Measurements from ENCODE around the gene MX2.
"Not testable (repeated sequence)": the region's sequence is repeated elsewhere in the genome, so short reads cannot be mapped to it uniquely, and the experiment has no call there.

The MX2 gene, protein sequence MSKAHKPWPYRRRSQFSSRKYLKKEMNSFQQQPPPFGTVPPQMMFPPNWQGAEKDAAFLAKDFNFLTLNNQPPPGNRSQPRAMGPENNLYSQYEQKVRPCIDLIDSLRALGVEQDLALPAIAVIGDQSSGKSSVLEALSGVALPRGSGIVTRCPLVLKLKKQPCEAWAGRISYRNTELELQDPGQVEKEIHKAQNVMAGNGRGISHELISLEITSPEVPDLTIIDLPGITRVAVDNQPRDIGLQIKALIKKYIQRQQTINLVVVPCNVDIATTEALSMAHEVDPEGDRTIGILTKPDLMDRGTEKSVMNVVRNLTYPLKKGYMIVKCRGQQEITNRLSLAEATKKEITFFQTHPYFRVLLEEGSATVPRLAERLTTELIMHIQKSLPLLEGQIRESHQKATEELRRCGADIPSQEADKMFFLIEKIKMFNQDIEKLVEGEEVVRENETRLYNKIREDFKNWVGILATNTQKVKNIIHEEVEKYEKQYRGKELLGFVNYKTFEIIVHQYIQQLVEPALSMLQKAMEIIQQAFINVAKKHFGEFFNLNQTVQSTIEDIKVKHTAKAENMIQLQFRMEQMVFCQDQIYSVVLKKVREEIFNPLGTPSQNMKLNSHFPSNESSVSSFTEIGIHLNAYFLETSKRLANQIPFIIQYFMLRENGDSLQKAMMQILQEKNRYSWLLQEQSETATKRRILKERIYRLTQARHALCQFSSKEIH

DNA sequence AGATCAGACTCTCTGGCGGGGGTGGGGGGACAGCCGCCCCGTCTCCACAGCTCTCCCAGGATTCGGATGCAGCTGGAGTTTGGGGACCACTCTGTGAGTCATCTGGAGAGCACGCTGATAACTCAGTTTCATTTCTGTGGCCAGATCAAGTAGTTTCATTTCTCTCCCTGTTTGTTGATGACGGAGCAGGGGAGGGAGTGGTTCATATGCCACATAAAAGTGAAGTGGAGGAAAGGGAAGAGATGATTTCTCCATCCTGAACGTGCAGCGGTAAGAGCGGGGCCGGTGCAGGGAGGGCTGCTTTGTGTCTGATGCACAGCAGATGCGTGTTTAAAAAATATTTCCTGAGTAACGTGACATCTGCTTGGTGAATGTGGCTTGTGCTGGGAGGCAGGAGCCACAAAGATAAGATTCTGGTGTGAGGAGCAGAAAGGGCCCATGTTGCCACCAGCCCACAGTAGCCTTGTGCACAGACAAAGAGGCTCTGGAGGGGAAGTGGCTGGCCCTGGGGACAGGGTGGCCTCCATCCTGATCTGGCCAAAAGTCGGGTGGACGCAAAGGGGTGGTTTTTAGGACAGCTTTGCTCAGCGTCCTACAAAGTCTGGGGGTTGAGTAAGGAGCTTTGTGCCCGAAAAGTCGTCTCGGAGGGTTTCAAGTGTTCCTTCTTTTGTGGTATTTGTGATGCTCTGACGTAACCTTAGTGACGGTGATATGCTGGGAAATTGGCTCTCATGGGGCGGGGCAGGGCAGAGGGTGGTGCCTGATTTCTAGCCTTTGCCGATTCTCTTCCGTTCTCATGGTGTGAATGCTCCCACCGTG is at the start of gene MX2:
TSS of gene MX2 (plus strand) at position 242 of the 819 bp plus-strand sequence. CDS start 14,880 bp downstream, outside the sequence.
- DNase-seq (ENCODE audit: low read depth in 2 of 3, low spot score in 2 of 3): peak in 2 of 3 experiments; percentile 31 to 39

DNA sequence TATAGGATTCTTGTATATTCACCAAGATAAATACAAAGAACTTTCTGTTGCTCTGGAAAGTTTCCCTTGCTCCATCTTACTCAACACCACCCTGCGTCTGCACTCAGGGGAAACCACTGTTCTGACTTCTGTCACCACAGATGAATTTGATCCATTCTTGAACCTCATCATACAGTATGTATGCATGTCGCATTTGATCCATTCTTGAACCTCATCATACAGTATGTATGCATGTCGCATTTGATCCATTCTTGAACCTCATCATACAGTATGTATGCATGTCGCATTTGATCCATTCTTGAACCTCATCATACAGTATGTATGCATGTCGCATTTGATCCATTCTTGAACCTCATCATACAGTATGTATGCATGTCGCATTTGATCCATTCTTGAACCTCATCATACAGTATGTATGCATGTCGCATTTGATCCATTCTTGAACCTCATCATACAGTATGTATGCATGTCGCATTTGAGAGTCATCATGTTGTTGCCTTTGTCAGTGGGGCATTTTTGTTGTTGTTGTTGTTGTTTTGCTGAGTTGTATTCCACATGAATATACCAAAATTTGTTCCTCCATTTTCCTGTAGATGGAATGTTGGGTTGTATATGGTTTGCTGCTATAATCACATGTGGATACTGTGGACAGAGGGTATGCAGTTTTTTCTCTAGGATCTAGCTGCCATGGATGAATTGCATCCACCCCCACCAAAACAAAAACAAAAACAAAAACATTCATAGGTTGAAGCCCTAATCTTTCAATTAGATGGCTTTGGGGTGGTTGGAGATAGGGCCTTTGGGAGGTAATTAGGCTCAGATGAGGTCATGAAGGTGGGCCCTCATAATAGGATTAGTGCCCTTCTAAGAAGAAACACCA is 48.3 kb upstream of the MX2 start:
- not testable (repeated sequence) for DNase-seq (ENCODE audit: low read depth in 2 of 3, low spot score in 2 of 3)

DNA sequence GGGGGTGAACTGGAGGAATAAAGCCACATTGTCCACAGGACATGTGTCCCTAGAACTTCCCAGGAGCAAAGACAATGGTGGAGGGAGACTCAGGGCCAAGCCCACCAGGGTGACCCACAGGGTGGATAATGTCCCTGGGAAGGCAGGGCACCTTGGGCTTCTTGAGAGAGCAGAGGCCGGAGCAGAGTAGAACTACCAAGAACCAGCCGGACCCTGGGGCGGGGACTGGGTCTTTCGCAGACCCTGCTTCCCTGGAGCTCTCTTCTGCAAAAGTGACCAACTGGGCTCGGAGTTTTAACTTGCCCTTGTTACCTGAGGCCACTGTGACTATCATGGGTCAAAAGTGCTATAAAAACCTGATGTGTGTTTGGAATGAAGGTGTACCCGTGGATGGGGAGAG is 46.1 kb upstream of the MX2 start:
- no peak for DNase-seq (ENCODE audit: low read depth in 2 of 3, low spot score in 2 of 3)

DNA sequence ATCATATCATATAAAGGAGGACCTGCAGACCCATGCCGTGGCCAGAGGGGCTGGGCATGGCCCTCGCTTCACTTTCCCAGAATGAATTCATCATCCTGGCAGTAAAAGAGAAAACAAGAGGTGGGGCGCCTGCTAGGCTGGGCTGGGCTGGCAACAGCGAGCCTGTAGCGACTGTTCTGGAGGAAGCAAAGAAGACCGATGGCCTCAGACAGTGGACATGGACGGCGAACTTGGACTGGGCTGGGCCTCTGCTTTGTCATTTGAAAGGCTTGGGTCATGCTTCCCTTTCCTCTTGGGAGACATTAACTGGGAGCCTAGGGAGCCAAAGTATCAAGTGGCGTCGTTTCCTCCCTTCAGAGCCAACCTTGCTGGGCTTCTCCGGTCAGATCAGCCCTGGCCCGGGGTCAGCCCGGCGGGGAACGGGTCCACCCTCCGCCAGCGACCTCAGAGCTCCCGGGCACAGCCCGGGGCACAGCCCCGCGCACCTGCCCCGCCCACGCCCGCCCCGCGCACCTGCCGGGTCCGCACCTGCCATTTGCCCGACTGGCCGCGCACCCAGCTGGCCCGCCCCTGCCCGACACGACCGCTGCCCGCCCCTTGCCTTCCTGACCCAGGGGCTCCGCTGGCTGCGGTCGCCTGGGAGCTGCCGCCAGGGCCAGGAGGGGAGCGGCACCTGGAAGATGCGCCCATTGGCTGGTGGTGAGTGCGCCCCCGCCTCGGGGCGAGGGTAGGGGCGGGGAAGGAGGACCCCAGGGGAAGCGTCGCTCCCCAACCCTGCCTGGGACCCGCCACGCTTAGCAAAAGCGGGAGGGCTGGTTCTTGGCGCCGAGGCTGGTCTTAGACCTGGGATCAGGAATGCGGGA is 45.4 kb upstream of the MX2 start, which contains the start of gene FAM3B:
TSS of gene FAM3B (plus strand) at position 602 of the 863 bp plus-strand sequence. CDS start at position 681, 79 bp downstream.
- no peak for DNase-seq (ENCODE audit: low read depth in 2 of 3, low spot score in 2 of 3)

DNA sequence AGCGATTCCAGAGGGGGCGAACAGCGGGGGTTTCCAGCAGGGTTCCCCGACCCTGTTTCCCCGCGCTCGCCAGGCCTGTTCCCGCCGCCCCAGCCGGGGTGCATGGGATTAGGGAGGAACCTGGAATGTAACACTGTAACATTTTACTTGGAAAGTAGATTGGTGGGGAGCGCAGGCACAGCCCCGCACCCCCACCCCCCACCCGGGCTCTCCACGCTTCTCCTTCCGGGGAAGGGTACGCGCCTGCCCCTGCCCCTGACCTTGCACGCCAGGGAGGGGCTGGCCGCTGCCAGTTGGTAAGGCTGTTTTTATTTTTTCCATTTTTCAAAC is 44.8 kb upstream of the MX2 start:
- no peak for DNase-seq (ENCODE audit: low read depth in 2 of 3, low spot score in 2 of 3)

DNA sequence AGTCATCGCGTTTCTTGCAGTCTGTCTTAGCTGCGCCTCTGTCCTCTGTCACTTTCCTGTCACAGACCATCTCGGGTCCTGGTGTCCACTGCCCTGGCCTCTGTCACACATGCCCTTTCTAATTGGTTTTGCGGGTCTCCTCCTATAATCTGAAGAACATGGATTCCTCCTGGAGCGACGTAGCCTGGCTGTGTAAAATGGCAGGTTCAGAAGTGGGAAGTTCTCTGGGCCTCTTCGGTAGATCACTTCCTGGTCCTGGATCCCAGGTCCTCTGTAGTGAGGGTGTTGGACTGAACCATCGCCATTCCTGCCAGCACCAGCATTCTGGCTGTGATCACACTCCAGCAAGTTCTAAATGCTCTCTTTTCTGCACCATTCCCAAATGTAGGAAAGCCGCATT is 44.4 kb upstream of the MX2 start:
- no peak for DNase-seq (ENCODE audit: low read depth in 2 of 3, low spot score in 2 of 3)

DNA sequence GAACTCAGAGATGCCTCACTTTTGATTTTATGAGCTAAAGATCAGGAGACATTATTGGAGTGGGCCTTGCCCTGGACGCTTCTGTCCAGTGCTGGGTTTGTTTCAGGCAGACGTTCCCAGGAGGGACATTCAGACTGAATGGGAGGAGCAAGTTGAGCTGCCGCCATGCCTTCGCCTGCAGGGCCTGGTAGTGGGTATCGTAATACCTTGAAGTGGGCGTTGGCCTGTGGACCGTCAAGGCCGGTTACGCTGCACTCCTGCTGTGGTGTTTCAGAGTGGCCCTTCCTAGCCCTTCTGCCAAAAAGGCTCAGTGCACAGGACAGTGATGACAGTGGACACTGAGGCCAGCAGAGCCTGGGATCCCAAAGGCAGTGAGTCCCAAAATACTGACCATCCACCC is 43.6 kb upstream of the MX2 start:
- no peak for DNase-seq (ENCODE audit: low read depth in 2 of 3, low spot score in 2 of 3)

DNA sequence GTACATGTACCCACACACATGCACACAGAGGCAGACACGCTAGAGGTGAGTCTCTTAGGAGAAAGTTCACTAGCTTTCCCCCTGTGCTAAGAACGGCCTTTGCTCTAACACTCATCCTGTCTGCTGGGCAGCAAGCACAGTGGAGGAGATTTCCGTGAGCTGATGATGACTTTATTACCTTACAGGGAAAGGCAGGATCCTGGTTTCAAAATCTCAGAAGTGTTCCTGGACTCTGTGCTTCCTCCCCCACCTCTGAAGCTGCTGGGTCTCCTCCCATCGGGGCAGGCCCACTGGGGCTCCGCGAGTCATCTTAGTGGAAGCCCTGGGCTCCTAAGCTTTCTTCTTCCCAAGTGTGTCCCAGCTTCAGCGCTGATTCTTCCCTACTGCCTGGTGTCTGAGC is 42.6 kb upstream of the MX2 start:
- no peak for DNase-seq (ENCODE audit: low read depth in 2 of 3, low spot score in 2 of 3)

DNA sequence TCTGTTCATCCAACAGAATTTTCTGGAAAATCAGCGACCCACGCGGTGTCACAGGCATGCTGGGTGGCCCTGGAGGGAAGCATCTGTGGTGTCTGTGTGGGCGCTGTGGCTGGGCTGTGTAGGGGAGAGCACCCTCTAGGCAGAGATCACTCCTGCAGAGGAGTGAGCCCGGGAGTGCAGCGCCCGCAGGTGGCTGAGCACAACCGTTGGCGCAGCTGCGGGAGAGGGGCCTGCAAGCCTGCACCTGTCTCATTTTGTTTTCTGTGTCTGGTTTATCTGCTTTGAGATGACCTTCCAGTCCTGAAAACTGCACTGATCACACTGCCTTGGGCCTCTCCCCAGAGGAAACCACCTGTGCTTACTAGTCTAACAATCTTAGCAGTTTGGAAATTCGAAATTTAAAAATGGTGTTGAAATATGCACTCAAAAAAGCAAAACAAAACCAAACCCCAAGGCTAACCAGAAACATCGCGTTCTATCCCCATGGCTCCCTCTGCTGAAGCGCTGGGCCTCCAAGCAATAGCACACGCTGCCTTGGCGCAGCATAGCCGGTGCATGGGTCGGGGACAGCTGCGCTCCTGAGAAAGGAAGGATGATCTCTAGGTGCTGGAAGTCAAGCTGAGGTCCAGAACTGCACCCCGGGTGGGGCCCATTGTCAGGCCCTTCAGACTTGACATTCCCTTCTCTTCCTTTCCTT is 40.5 kb upstream of the MX2 start:
- no peak for DNase-seq (ENCODE audit: low read depth in 2 of 3, low spot score in 2 of 3)

DNA sequence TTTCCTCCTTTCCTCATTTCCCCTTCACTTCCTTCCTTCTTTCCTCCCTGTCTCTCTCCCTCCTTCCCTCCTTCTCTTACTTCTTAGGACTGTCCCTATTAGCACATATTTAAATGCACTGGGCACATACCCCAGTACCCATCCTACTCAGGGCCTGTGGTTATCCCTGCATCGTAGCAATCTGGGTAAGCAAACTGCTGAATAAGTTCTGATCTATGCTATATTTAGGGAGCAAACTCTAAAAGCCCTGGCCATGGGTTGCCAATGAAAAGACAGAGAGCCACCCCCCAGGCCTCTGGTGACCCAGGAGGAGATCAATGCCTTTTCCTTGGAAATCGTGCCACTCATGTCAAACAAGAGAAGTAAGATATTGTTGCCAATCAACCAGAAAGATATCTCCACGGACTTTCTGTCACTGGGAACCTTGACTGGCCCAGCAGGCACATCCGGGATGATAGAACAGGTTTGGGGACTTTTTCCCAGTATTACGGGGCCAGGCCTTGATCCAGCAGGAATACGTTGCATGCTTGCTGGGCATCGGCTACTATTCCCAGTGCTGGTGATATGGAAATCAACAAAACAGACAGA is 39.8 kb upstream of the MX2 start:
- DNase-seq (ENCODE audit: low read depth in 2 of 3, low spot score in 2 of 3): no peak

DNA sequence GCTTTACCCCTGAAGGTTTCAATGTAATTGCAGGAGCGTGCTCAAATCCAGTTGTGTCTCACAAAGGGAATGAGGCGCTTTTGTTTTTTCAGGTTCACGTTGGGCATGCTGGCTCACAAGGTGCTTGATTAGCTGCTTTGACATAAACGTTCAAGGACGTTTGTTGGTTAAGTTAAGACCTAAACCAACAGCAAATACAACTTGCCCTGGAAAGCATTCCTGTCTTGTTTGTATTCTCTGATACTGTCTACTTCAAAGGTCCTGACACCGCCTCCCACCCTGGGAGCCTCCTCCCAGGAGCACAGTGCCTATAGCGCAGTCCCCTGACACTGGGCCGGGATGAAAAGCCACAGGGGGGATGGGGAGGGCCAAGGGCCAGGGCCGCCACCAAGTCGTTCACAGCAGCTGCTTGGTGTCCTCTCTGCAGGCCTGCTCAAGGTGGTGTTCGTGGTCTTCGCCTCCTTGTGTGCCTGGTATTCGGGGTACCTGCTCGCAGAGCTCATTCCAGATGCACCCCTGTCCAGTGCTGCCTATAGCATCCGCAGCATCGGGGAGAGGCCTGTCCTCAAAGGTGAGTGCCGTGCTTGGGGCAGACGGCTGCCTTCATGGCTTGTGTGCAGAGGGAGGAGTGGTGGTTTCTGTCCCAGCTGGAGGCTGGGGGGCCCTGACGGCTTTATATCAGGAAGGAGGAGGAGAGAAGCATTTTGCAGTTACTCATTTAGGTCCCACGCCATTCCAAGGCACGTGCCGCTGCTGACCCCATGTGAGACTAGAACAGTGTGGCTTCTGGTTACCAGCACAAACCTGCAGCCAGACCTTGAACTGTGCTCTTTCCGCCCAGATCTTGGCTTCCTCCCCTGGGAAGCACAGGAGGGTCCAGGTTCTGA is 39.1 kb upstream of the MX2 start:
- no peak for DNase-seq (ENCODE audit: low read depth in 2 of 3, low spot score in 2 of 3)

DNA sequence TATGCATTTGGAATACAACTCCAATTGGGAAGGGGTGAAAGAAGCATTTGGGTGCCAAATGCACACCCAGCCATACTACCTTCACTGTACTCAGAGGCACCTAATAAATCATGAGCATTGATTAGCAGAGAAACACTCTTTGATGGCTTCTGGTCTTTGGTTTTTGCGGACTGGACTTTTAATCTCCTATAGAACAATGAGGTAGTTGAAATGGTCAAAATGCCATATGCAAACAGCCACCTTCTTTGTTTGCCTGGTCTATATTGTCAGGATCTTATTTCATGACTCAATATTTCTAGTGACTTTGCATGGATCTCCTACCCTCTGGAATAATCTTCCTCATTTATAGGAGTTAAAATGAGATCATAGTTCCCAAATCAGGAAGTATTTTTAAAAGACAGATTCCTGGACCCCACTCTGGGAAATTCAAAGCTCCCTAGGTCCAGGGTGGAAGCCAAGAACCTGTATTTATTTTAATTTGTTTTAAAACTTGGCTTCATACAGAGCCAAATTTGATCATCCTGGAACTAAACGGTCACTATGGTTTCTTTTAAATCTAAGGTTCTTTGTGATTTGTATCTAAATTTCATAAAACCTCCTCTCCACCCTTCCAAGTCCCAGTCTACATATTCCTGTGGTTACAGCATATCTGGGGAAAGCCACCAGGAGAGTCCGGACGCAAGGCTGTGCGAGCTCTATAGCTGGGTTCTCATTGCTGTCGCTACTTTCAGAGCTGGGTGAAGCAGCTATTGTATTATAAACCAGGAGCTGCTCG is 36.5 kb upstream of the MX2 start:
- no peak for DNase-seq (ENCODE audit: low read depth in 2 of 3, low spot score in 2 of 3)

DNA sequence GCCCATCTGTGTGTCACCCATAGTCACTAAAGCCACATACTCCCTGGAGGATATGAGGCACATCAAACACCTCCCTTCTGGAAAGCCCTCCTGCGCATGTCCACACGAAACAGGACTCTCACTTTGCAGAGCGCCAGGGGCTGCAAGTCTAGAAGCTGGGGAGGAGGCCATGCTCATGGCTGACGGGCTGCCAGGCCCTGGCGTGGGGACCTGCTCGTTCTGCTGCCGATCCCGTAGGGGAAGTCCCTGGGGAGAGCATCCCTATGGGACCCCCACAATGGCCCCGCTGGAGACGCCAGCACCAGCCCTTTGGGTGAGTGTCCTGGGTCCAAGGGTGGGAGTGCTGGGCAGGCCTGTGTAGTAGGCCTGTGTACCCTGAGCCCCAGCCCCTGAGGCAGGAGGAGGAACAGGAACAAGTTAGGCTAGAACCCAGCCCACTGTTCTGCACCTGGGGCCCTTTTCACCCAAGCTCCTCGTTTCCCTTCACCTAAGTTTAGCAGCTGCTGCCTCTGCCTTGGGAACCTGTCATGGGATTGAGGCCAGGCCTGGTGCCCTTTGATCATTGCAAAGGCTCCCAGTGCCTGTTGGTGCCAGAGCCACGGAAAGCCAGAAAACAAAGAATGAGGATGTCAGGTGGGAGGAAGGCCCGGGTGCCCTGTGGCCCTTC is 35.3 kb upstream of the MX2 start:
- no peak for DNase-seq (ENCODE audit: low read depth in 2 of 3, low spot score in 2 of 3)

DNA sequence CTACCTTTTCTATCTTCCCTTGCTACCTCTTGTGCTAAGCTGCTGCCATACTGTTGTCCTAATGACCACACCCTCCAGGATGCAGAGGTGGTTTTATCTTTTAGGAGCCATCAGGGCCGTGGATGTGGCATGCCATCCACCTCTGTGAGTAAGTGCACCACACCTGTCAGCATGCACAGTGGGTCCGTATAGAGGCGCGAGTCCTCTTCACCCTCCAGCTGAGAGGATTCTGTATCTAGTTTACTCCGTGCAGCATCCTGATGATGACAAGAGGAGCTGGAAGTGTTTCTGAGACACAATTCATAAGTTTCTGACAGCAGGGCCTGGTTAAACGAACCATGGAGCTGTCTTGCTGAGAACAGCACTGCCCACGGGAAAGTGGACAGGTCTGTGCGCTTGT is 34.1 kb upstream of the MX2 start:
- no peak for DNase-seq (ENCODE audit: low read depth in 2 of 3, low spot score in 2 of 3)

DNA sequence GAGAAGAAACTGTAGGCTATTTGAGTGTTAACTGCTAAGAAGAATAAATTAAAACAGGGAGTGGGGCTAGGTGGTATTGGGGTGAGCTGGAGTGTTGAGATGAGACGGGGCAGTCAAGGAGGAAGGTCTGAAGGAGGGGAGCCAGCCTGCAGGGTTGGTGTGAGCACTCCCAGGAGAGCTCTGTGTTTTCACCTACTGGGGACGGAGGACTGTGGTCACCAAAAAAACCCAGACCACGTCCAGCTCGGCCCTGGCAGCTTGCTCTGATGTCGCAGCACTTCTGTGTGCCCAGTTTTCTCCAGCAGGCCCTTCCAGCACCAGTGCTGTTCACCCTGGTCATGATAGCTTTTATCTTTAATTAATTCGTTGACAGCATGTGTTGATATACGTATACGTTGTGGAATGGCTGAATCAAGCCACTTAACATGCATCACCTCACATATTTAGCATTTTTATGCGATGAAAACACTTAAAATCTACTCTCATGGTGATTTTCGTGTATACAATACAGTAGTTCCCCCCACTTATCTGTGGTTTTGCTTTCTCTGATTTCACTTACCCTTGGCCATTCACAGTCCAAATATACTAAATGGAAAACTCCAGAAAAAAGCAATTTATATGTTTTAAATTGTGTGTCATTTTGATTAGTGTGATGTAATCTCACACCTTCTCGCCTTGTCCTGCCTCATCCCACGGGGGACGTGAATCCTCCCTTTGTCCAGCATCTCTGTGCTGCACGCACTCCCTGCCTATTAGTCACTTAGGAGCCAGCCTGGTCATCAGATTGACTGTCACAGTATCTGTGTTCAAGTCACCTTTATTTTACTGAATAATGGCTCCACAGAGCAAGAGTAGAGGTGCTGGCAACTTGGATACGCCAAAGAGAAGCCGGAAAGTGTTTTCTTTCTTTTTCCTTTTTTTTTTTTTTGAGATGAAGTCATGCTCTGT is 32.9 kb upstream of the MX2 start:
- DNase-seq (ENCODE audit: low read depth in 2 of 3, low spot score in 2 of 3): no peak

All from activated CD8-positive, alpha-beta memory T cell treated with anti-CD3 and anti-CD28 coated beads for 48 hours (primary cell).